Mucosa of gallbladder (tissue), 1 donor: Measurements from ENCODE around the gene NCAPH2. TPM values are rescaled to one million over a fixed set of nuclear protein-coding genes. Genes with fewer than 3 reads are reported as not detected.
A peak's percentile ranks its signal among the peaks of the same experiment; 100 is the strongest.
"Not testable (repeated sequence)": the region's sequence is repeated elsewhere in the genome, so short reads cannot be mapped to it uniquely, and the experiment has no call there.

Experiments used
- DNase-seq: peaks from one replicate; pipeline ENCODE4 v3.0.0-alpha.2; 2020; ENCODE audit warnings: low spot score
- total RNA-seq: library from RNA; stranded (reverse); gene quantifications from one replicate; pipeline ENCODE4 v1.2.1, GENCODE V29; 2021
- donor health status: DM: no; HTN: no; CAD: no.

NCAPH2 gene
- total RNA-seq, 1 donor from 2014 or later: 35.2 TPM

GRCh38 chr22:50529416-50529896, 21.4 kb downstream of the NCAPH2 start:
- DNase-seq: no peak

GRCh38 chr22:50529897-50530579, 22.0 kb downstream of the NCAPH2 start, which contains the start of gene TYMP:
TYMP (minus strand) TSS chr22:50530012; CDS start chr22:50529709, 303 bp downstream.
- DNase-seq: peak; percentile 78

- DNase-seq: peak; percentile 45
Observed at GRCh38 chr22:50530580-50530876, 22.5 kb downstream of the NCAPH2 start.

GRCh38 chr22:50530877-50531545, 23.0 kb downstream of the NCAPH2 start:
- DNase-seq: peak; percentile 87

GRCh38 chr22:50531546-50531961, 23.5 kb downstream of the NCAPH2 start:
- peak; percentile 42 for DNase-seq

- DNase-seq: peak; percentile 77
Observed at GRCh38 chr22:50531962-50532674, 24.1 kb downstream of the NCAPH2 start.

- no peak for DNase-seq
Observed at GRCh38 chr22:50532824-50533796, 25.1 kb downstream of the NCAPH2 start.

GRCh38 chr22:50533856-50534711, 26.1 kb downstream of the NCAPH2 start:
- DNase-seq: peak; percentile 57

GRCh38 chr22:50535113-50535512, 27.1 kb downstream of the NCAPH2 start:
- no peak for DNase-seq

- no peak for DNase-seq
Observed at GRCh38 chr22:50536226-50536625, 28.2 kb downstream of the NCAPH2 start.

GRCh38 chr22:50537765-50538164, 29.7 kb downstream of the NCAPH2 start:
- no peak for DNase-seq

GRCh38 chr22:50540381-50540780, 32.4 kb downstream of the NCAPH2 start:
- no peak for DNase-seq

- not testable (repeated sequence) for DNase-seq
Observed at GRCh38 chr22:50541667-50542026, 33.6 kb downstream of the NCAPH2 start.

GRCh38 chr22:50542416-50542927, 34.4 kb downstream of the NCAPH2 start:
- no peak for DNase-seq

- DNase-seq: peak; percentile 75
Observed at GRCh38 chr22:50544078-50544745, 36.2 kb downstream of the NCAPH2 start.

GRCh38 chr22:50544746-50545253, 36.8 kb downstream of the NCAPH2 start:
- no peak for DNase-seq

- DNase-seq: no peak
Observed at GRCh38 chr22:50545522-50546325, 37.7 kb downstream of the NCAPH2 start, which contains the start of gene KLHDC7B. KLHDC7B (plus strand) TSS chr22:50545899; CDS start chr22:50546244, 345 bp downstream.
